ENCODE results near the gene ANKS3.

DNA sequence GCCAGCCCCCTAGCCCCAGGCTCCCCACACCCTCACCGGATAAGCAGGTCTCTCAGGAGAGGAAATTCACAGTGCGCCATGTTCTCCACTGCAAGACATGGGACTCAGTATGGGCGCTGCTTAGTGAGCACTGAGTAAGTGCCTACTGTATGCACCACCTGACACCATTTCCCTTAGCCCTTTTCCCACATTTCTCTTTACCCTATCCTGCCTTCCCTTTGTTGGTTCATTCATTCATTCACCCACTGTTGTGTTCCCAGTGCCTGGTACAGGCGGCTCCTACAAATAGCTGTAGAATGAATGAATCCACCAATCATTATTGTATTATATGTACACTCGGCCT lies 44.0 kb upstream of the ANKS3 start:
- TF ChIP-seq HDGF (IDR thresholded peaks at IDR 0.05; ENCODE audit: borderline replicate concordance), result no peak
- TF ChIP-seq ARNT (IDR thresholded peaks at IDR 0.05), result no peak
- no peak for TF ChIP-seq LEF1 (IDR thresholded peaks at IDR 0.05; ENCODE audit: borderline replicate concordance)
- no peak for TF ChIP-seq TARDBP (IDR thresholded peaks at IDR 0.05)
- no peak for TF ChIP-seq FOXK2 (IDR thresholded peaks at IDR 0.05)
- no peak for TF ChIP-seq SUZ12 (IDR thresholded peaks at IDR 0.05)

All from HEK293T (cell line).